Large intestine (tissue), 3 donors: ENCODE data around the gene GPR132. TPM values are rescaled to one million over a fixed set of nuclear protein-coding genes. Genes with fewer than 3 reads are reported as not detected.
"Not testable (repeated sequence)": the region's sequence is repeated elsewhere in the genome, so short reads cannot be mapped to it uniquely, and the experiment has no call there.

Experiments
- DNase-seq, 2 donors: peaks; one replicate each; pipeline versions ENCODE4 v3.0.0 to v3.0.0-alpha.2; 2013
- H3K27ac ChIP-seq: one replicate; pipeline ENCODE4 v1.5.1; 2013; ENCODE audit warnings: low read length
- H3K27me3 ChIP-seq: 2 replicates; pipeline ENCODE4 v1.6.1; 2013; ENCODE audit warnings: low read length; ENCODE audit not compliant: control insufficient read depth, insufficient read depth
- H3K36me3 ChIP-seq: 2 replicates; pipeline ENCODE4 v1.6.1; 2013; ENCODE audit warnings: low read length; ENCODE audit not compliant: control insufficient read depth, insufficient read depth
- H3K4me1 ChIP-seq: one replicate; pipeline ENCODE4 v1.6.1; 2013; ENCODE audit warnings: low read length; ENCODE audit not compliant: control insufficient read depth, insufficient read depth
- H3K4me3 ChIP-seq: one replicate; pipeline ENCODE4 v1.5.1; 2013; ENCODE audit warnings: low read length
- H3K9me3 ChIP-seq: one replicate; pipeline ENCODE4 v1.6.1; 2013; ENCODE audit warnings: mild to moderate bottlenecking, low read depth, low read length, moderate library complexity; ENCODE audit not compliant: control insufficient read depth
- WGBS: methylation state at CpG from one replicate; pipeline ENCODE4 v1.1.5; 2013; ENCODE audit warnings: low lambda C conversion rate; ENCODE audit not compliant: insufficient coverage; 5-methylcytosine and 5-hydroxymethylcytosine counted together
- polyA plus RNA-seq: library from polyadenylated mRNA; unstranded; fragments of 120-200 nt; gene quantifications from one replicate; pipeline ENCODE4 v1.2.1, GENCODE V29; 2013

GPR132 gene
- polyA plus RNA-seq, 1 donor = 1.5 TPM

DNA sequence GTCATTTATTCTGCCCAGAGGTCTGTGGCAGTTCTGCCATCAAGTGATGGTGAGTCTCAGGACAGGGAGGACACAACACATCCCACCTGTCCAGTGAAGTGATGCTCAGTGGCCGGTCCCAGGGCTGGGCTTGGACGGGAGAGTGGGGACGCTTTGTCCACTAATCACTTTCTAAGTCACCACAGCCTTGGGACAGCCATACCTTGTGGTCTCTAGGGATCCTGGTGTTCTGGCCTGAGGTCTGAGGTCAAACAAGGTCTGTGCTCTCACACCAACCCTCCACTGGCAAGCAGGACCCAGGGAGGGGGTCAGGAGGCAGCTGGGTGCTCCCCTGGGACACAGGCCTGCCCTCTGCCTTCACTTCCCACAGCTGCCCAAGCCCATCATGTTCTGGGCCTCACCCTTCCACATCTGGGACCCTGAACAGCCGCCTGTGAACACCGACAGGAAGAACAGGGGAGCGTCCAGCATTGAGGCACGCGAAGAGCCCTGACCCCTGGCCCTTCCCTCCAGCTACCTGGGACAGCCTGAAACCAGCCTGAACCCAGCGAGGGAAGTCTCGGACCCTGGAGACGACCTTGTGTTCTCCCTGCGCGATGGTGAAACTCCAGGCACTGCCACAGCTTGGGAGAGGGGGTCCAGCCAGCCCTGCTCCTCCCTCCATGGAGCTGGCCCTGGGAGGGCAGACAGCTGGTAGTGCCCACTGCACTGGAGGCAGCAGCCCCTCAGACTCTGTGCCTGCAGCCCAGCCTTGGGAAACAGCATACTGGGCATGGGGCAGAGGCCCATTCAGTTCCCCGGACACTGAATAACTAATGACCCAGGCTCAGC is 19.7 kb upstream of the GPR132 start:
- WGBS = no CpG with 5 or more reads among the region's 14 CpGs
- H3K36me3 ChIP-seq = no peaks in the 10 kb centered on the region
- H3K4me1 ChIP-seq = peaks cover 16% of the 10 kb centered on the region
- no peak for DNase-seq
- peaks cover 3% of the 10 kb centered on the region for H3K9me3 ChIP-seq
- H3K4me3 ChIP-seq = no peak overlapping the region
- H3K27me3 ChIP-seq = peaks cover 24% of the 10 kb centered on the region
- no peak overlapping the region for H3K27ac ChIP-seq

DNA sequence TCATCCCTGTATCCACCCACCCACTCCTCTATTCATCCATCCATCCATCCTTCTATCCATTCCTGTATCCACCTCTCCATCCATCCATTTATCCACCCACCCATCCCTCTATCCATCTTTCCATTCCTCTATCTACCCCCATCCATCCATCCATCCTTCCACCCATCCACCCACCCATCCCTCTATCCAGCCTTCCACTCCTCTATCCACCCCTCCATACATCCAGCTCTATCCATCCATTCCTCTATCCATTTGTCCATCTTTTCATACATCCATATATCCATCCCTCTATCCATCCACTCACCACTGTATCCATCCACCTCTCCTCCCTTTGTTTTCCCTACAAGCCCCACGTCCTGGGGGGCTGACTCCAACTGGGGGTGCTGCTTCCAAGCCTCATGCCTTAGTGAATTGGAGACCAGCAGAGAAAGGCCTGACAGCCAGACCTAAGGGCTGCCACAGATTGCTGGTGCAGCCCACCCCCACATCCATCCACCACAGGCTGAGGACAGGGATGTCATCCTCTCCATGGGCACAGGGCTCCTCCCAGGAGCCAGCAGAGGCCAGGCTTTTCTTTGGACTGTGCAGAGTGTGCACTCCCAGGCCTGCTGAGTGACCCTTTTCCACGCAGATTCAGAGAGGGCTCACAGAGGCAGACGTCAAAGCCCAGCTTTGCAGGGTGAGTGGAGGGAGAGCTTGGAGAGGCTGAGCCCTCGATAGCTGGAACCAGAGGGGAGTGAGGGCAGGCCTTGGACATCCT is 18.9 kb upstream of the GPR132 start:
- 60% methylated on average over 1 of the region's 4 CpGs for WGBS
- peaks cover 24% of the 10 kb centered on the region for H3K27me3 ChIP-seq
- H3K4me3 ChIP-seq = no peak overlapping the region
- H3K9me3 ChIP-seq = peaks cover 7% of the 10 kb centered on the region
- H3K36me3 ChIP-seq = no peaks in the 10 kb centered on the region
- no peak overlapping the region for H3K27ac ChIP-seq
- peaks cover 12% of the 10 kb centered on the region for H3K4me1 ChIP-seq
- DNase-seq = no peak

DNA sequence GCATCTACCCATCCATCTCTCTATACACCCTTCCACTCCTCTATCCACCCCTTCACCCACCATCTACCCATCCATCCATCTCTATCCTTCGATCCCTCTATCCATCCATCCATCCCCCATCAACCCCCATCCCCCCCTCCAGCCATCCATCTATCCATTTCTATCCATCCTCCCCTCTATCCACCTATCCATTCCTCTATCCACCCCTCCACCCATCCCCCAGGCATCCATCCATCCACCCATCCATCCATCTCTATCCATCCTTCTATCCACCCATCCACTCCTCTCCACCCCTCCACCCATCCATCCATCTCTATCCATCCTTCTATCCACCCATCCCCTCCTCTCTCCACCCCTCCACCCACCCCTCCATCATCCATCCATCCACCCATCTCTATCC is 17.5 kb upstream of the GPR132 start:
- H3K36me3 ChIP-seq = no peaks in the 10 kb centered on the region
- 100% methylated on average over 1 of the region's 1 CpG for WGBS
- DNase-seq = no peak
- H3K27me3 ChIP-seq = peaks cover 13% of the 10 kb centered on the region
- peaks cover 5% of the 10 kb centered on the region for H3K9me3 ChIP-seq
- no peak overlapping the region for H3K27ac ChIP-seq
- no peak overlapping the region for H3K4me3 ChIP-seq
- H3K4me1 ChIP-seq = peaks cover 3% of the 10 kb centered on the region

GRCh38 chr14:105081473-105081872 is 16.2 kb upstream of the GPR132 start:
- DNase-seq, H3K4me1 ChIP-seq: not testable (repeated sequence)

GRCh38 chr14:105080161-105080560 is 14.9 kb upstream of the GPR132 start:
- H3K9me3 ChIP-seq = peaks cover 9% of the 10 kb centered on the region
- peaks cover 2% of the 10 kb centered on the region for H3K27me3 ChIP-seq
- 97% methylated on average over 12 of the region's 17 CpGs for WGBS
- no peaks in the 10 kb centered on the region for H3K36me3 ChIP-seq
- H3K27ac ChIP-seq = no peak overlapping the region
- DNase-seq = no peak
- H3K4me1 ChIP-seq = peaks cover 5% of the 10 kb centered on the region
- H3K4me3 ChIP-seq = no peak overlapping the region

More at GRCh38 chr14:105081473-105081872, 16.2 kb upstream of the GPR132 start:
- H3K27me3 ChIP-seq, H3K4me3 ChIP-seq, H3K27ac ChIP-seq, H3K36me3 ChIP-seq, H3K9me3 ChIP-seq: not testable (repeated sequence)
- WGBS = no CpG with 5 or more reads among the region's 8 CpGs

DNA sequence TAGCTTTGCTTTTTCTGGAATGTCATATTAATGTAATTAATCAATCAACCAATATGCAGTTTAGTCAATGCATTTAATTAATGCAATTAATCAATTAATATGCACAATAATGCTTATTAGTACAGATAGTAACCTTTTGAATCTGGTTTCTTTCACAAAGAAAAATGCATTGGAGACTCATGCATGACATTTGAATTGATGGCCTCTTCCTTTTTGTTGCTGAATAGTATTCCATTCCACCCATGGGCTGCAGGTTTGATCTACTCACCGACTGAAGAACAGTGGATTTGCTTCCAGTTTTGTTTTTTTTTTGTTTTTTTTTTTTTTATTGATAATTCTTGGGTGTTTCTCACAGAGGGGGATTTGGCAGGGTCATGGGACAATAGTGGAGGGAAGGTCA is 13.1 kb upstream of the GPR132 start:
- peaks cover 2% of the 10 kb centered on the region for H3K27me3 ChIP-seq
- H3K4me3 ChIP-seq = no peak overlapping the region
- no peak for DNase-seq
- H3K36me3 ChIP-seq = no peaks in the 10 kb centered on the region
- no CpG with 5 or more reads among the region's 1 CpG for WGBS
- H3K9me3 ChIP-seq = peaks cover 9% of the 10 kb centered on the region
- peaks cover 5% of the 10 kb centered on the region for H3K4me1 ChIP-seq
- no peak overlapping the region for H3K27ac ChIP-seq

DNA sequence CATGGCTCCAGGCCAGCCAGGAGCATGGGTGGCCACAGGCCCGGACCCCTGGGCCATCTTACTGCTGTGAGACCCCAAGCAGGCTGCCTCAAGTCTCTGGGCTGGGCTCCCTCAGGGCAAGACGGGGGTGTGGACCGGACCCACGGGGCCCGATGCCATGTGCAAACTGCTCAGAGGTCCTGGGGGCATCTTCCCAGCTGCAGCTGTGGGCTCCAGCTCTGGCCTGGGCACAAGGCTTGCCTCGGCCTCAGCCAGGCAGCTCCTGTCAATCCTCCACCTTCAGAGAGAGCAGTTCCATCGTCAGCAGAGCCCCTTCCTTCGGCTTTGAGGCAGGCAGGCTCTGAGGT is 12.4 kb upstream of the GPR132 start:
- DNase-seq = no peak
- H3K27me3 ChIP-seq = peaks cover 2% of the 10 kb centered on the region

GRCh38 chr14:105076805-105077648 is 11.8 kb upstream of the GPR132 start:
- Histone ChIP-seq H3K27ac (no peak overlapping the region), H3K36me3 (no peaks in the 10 kb centered on the region), H3K4me1 (peaks cover 5% of the 10 kb centered on the region), H3K9me3 (peaks cover 9% of the 10 kb centered on the region), H3K27me3 (peaks cover 6% of the 10 kb centered on the region), H3K4me3 (no peak overlapping the region)
- WGBS = no CpG with 5 or more reads among the region's 18 CpGs
- no peak for DNase-seq

More for the DNA sequence above, 12.4 kb upstream of the GPR132 start:
- Histone ChIP-seq H3K9me3 (peaks cover 9% of the 10 kb centered on the region), H3K4me3 (no peak overlapping the region), H3K27ac (no peak overlapping the region), H3K36me3 (no peaks in the 10 kb centered on the region), H3K4me1 (peaks cover 5% of the 10 kb centered on the region)
- no CpG with 5 or more reads among the region's 8 CpGs for WGBS

DNA sequence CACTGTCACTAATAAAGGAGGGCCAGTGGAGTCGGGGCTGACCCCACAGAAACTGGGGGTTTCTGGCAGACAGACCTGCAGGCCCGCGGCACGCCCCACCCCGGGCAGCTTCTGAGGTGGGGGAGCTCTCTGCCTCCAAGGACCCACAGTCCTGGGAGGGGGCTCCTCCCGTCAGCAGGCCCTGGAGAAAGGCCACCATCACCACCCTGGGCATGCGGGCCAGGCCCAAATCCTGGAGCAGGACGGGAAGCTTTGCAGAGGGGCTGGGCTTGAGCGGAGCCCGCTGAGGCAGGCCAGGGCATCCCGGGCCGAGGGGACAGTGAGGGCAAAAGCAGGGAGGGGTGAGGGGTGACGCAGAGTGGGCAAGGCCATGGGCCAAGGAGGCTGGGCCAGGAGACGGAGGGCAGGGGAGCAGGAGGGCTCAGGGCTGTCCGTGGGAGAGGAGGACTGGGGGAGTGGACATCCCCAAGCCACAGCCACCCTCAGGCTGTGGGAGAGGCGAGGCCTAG is 11.1 kb upstream of the GPR132 start:
- peaks cover 5% of the 10 kb centered on the region for H3K4me1 ChIP-seq
- H3K9me3 ChIP-seq = peaks cover 9% of the 10 kb centered on the region
- no CpG with 5 or more reads among the region's 16 CpGs for WGBS
- peaks cover 6% of the 10 kb centered on the region for H3K27me3 ChIP-seq
- DNase-seq = no peak
- H3K27ac ChIP-seq = no peak overlapping the region
- H3K36me3 ChIP-seq = no peaks in the 10 kb centered on the region
- no peak overlapping the region for H3K4me3 ChIP-seq
